Keratinocyte (primary cell): Measurements from ENCODE around the gene GALP. TPM values are rescaled to one million over a fixed set of nuclear protein-coding genes. Genes with fewer than 3 reads are reported as not detected.

Source experiments
- DNase-seq: peaks from one replicate; pipeline ENCODE4 v3.0.0-alpha.2; 2011; ENCODE audit warnings: low read depth, missing footprints, low spot score
- FAIRE-seq: peaks from 2 replicates; lab custom pipeline; 2011; peaks lifted over from hg19 to GRCh38; lab: Jason Lieb, UNC
- H2AFZ ChIP-seq: 2 replicates; pipeline ENCODE4 v1.6.0; 2012; ENCODE audit warnings: low read length, control low read depth, inconsistent platforms; ENCODE audit not compliant: control insufficient read depth
- H3K27ac ChIP-seq: 2 replicates; pipeline ENCODE4 v1.5.1; 2011; ENCODE audit warnings: low read length; ENCODE audit not compliant: control insufficient read depth, insufficient read depth
- H3K27me3 ChIP-seq: 3 replicates; pipeline ENCODE4 v1.6.0; 2011; ENCODE audit warnings: low read length; ENCODE audit not compliant: control insufficient read depth, insufficient read depth; ENCODE audit errors: extremely low read depth
- H3K36me3 ChIP-seq, 2 experiments: 2 replicates in 1 of 2; 3 replicates in 1 of 2; pipeline ENCODE4 v1.5.1; 2011; ENCODE audit warnings: low read length in 2 of 2, mild to moderate bottlenecking in 1 of 2; ENCODE audit not compliant: control insufficient read depth in 2 of 2, insufficient read depth in 2 of 2; ENCODE audit errors: extremely low read depth in 1 of 2
- H3K4me1 ChIP-seq: 3 replicates; pipeline ENCODE4 v1.5.1; 2011; ENCODE audit warnings: low read length; ENCODE audit not compliant: control insufficient read depth, insufficient read depth; ENCODE audit errors: extremely low read depth
- H3K4me2 ChIP-seq: 3 replicates; pipeline ENCODE4 v1.6.0; 2011; ENCODE audit warnings: low read depth, low read length; ENCODE audit not compliant: control insufficient read depth, insufficient read depth; ENCODE audit errors: extremely low read depth
- H3K4me3 ChIP-seq, 3 experiments: fragments of 200-600 bp in 1 of 3; sonication (generic) in 1 of 3; 2 replicates in 2 of 3; 3 replicates in 1 of 3; pipeline ENCODE4 v1.5.1; 2011 to 2016; ENCODE audit warnings: low read length in 3 of 3, mild to moderate bottlenecking in 3 of 3, control low read depth in 2 of 3, inconsistent platforms in 1 of 3, low read depth in 1 of 3, mixed read lengths in 1 of 3, mixed run types in 1 of 3, moderate library complexity in 1 of 3; ENCODE audit not compliant: control insufficient read depth in 2 of 3, insufficient read depth in 2 of 3; ENCODE audit errors: extremely low read depth in 1 of 3
- H3K79me2 ChIP-seq: 2 replicates; pipeline ENCODE4 v1.6.0; 2012; ENCODE audit warnings: low read length; ENCODE audit not compliant: control insufficient read depth, insufficient read depth
- H3K9ac ChIP-seq: 3 replicates; pipeline ENCODE4 v1.6.0; 2011; ENCODE audit warnings: low read length; ENCODE audit not compliant: control insufficient read depth, insufficient read depth; ENCODE audit errors: extremely low read depth
- H3K9me1 ChIP-seq: 3 replicates; pipeline ENCODE4 v1.6.0; 2011; ENCODE audit warnings: low read length; ENCODE audit not compliant: control insufficient read depth, insufficient read depth; ENCODE audit errors: extremely low read depth
- H3K9me3 ChIP-seq: 2 replicates; pipeline ENCODE4 v1.5.1; 2012; ENCODE audit warnings: low read depth, low read length; ENCODE audit not compliant: control insufficient read depth
- H4K20me1 ChIP-seq: 3 replicates; pipeline ENCODE4 v1.6.0; 2011; ENCODE audit warnings: low read length; ENCODE audit not compliant: control insufficient read depth, insufficient read depth; ENCODE audit errors: extremely low read depth
- EZH2 ChIP-seq: IDR thresholded peaks from one replicate; pipeline ENCODE4 v1.6.1; 2012; ENCODE audit warnings: inconsistent platforms, mild to moderate bottlenecking, low read length, moderate library complexity
- dilution Hi-C: fragments of 300-500 bp; cut with MboI; formaldehyde crosslinking; loops from one replicate; pipeline ENCODE4 v1.7.0; 2020; ENCODE audit warnings: low sequenced_read_pairs; ENCODE audit not compliant: extremely low pct_ligation_motif_present
- polyA plus RNA-seq, 5 experiments: library from polyadenylated mRNA; depleted of rRNA in 3 of 5; stranded (reverse) in 3 of 5; stranded (forward) in 1 of 5; unstranded in 1 of 5; fragments of >200 nt; gene quantifications; 1 replicate in 1 of 5; 2 replicates in 3 of 5; 3 replicates in 1 of 5; pipeline versions ENCODE4 v1.2.1 to v1.2.3, GENCODE V29; 2011 to 2012; ENCODE audit warnings: missing spikeins in 2 of 5, low read depth in 1 of 5, low replicate concordance in 1 of 5
- TF ChIP-seq, protein P1 (sequence below), 3 experiments: IDR thresholded peaks in 1 of 3; conservative IDR thresholded peaks in 1 of 3; optimal IDR thresholded peaks in 1 of 3; 2 replicates in 2 of 3; 3 replicates in 1 of 3; pipeline versions ENCODE3 to v1.5.1; 2011; ENCODE audit warnings: low read length in 3 of 3, mild to moderate bottlenecking in 3 of 3, moderate library complexity in 2 of 3, control low read depth in 1 of 3, inconsistent platforms in 1 of 3; ENCODE audit not compliant: insufficient read depth in 2 of 3; ENCODE audit errors: extremely low read depth in 1 of 3

GALP gene
- polyA plus RNA-seq, 1 donor (not counting 4 experiments of a cell fraction or from before 2014, with no cell fraction given), result not detected

GRCh38 chr19:56159622-56160271 lies 16.1 kb upstream of the GALP start:
- peaks cover 5 to 10% of the 10 kb centered on the region in 2 experiments for H3K36me3 ChIP-seq
- no peak overlapping the region for H3K9ac ChIP-seq
- H3K4me1 ChIP-seq, result no peaks in the 10 kb centered on the region
- no peak for FAIRE-seq
- no peaks in the 10 kb centered on the region for H3K9me3 ChIP-seq
- H3K4me3 ChIP-seq, result no peak overlapping the region
- H3K79me2 ChIP-seq, result no peaks in the 10 kb centered on the region
- no peak overlapping the region for H3K4me2 ChIP-seq
- no peak for TF ChIP-seq EZH2
- TF ChIP-seq, protein P1, sequence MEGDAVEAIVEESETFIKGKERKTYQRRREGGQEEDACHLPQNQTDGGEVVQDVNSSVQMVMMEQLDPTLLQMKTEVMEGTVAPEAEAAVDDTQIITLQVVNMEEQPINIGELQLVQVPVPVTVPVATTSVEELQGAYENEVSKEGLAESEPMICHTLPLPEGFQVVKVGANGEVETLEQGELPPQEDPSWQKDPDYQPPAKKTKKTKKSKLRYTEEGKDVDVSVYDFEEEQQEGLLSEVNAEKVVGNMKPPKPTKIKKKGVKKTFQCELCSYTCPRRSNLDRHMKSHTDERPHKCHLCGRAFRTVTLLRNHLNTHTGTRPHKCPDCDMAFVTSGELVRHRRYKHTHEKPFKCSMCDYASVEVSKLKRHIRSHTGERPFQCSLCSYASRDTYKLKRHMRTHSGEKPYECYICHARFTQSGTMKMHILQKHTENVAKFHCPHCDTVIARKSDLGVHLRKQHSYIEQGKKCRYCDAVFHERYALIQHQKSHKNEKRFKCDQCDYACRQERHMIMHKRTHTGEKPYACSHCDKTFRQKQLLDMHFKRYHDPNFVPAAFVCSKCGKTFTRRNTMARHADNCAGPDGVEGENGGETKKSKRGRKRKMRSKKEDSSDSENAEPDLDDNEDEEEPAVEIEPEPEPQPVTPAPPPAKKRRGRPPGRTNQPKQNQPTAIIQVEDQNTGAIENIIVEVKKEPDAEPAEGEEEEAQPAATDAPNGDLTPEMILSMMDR (optimal IDR thresholded peaks at IDR 0.05 in 1 of 3, IDR thresholded peaks at IDR 0.05 in 1 of 3, conservative IDR thresholded peaks at IDR 0.05 in 1 of 3; ENCODE audit: extremely low read depth in 1 of 3, insufficient read depth in 2 of 3, low read length in 3 of 3), result no peak
- H4K20me1 ChIP-seq, result no peaks in the 10 kb centered on the region
- H2AFZ ChIP-seq, result no peak overlapping the region
- DNase-seq, result no peak
- H3K9me1 ChIP-seq, result no peaks in the 10 kb centered on the region
- H3K27ac ChIP-seq, result no peak overlapping the region
- H3K27me3 ChIP-seq, result no peaks in the 10 kb centered on the region
- dilution Hi-C loops, result no loop called here

DNA sequence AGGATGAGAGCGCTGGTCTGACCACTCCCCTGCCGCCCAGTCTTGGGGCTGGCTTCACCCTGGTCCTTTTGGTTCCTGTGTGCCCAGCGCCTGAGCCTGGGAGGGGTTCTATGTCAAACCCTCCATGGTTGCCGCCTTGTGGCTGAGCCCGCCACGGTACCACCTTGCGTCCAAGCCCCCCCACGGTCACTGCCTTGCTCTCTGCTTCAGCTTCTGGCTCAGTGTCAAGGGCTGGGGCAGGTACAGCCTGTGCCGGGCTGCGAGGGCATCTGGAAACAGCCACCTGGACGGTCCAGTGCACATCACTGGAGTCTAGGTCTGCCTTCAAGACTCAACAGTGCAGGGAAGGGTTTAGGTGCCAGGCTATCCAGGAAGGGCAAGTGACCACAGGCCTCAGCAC lies 14.3 kb upstream of the GALP start:
- H3K9me3 ChIP-seq, result no peaks in the 10 kb centered on the region
- no peak overlapping the region for H3K4me2 ChIP-seq
- H2AFZ ChIP-seq, result no peak overlapping the region
- H3K27me3 ChIP-seq, result no peaks in the 10 kb centered on the region
- TF ChIP-seq EZH2, result no peak
- TF ChIP-seq, protein P1 (optimal IDR thresholded peaks at IDR 0.05 in 1 of 3, IDR thresholded peaks at IDR 0.05 in 1 of 3, conservative IDR thresholded peaks at IDR 0.05 in 1 of 3; ENCODE audit: extremely low read depth in 1 of 3, insufficient read depth in 2 of 3, low read length in 3 of 3), result no peak
- H3K36me3 ChIP-seq, result peaks cover 2 to 6% of the 10 kb centered on the region in 2 experiments
- H3K9me1 ChIP-seq, result no peaks in the 10 kb centered on the region
- FAIRE-seq, result no peak
- no peak overlapping the region for H3K9ac ChIP-seq
- no peaks in the 10 kb centered on the region for H4K20me1 ChIP-seq
- no peak overlapping the region for H3K4me3 ChIP-seq
- H3K27ac ChIP-seq, result no peak overlapping the region
- no peaks in the 10 kb centered on the region for H3K4me1 ChIP-seq
- H3K79me2 ChIP-seq, result no peaks in the 10 kb centered on the region
- no peak for DNase-seq
- dilution Hi-C loops, result no loop called here
